ENCODE results near the gene PLXNA4.

DNA sequence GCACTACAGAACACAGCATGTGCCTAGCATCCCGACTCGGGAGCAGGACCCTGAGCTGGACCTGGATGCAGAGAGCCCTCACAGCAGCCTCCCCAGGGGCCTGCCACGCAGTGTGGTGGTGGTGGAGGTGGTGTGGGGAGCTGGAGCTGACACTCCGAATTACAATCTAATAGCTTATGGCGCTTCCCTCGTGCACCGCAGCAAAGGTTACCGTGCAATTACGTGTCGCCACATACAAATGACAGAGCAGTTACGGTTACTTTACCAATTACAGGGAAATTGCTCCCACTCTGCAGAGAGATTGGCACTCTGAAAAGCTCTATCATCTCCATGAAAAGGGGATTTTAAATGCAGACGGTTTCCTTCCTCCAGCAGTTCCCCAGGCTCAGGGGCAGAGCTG, 81.8 kb downstream of the PLXNA4 start:
- TF ChIP-seq, protein P1, sequence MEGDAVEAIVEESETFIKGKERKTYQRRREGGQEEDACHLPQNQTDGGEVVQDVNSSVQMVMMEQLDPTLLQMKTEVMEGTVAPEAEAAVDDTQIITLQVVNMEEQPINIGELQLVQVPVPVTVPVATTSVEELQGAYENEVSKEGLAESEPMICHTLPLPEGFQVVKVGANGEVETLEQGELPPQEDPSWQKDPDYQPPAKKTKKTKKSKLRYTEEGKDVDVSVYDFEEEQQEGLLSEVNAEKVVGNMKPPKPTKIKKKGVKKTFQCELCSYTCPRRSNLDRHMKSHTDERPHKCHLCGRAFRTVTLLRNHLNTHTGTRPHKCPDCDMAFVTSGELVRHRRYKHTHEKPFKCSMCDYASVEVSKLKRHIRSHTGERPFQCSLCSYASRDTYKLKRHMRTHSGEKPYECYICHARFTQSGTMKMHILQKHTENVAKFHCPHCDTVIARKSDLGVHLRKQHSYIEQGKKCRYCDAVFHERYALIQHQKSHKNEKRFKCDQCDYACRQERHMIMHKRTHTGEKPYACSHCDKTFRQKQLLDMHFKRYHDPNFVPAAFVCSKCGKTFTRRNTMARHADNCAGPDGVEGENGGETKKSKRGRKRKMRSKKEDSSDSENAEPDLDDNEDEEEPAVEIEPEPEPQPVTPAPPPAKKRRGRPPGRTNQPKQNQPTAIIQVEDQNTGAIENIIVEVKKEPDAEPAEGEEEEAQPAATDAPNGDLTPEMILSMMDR (IDR thresholded peaks at IDR 0.05; ENCODE audit: low read depth, low read length): no peak
- TF ChIP-seq MYC (IDR thresholded peaks at IDR 0.05; ENCODE audit: low read depth, low read length): no peak
